Ishikawa (cell line): Measurements from ENCODE around the gene NUBP1.

Experiments used
- CEBPB ChIP-seq: IDR thresholded peaks from 2 replicates; pipeline ENCODE4 v1.6.1; 2012
- CREB1 ChIP-seq: IDR thresholded peaks from 2 replicates; pipeline ENCODE4 v1.6.1; 2012; ENCODE audit warnings: low read depth
- EGR1 ChIP-seq: IDR thresholded peaks from 2 replicates; pipeline ENCODE4 v1.6.1; 2012
- EP300 ChIP-seq: IDR thresholded peaks from 2 replicates; pipeline ENCODE4 v1.6.1; 2012; ENCODE audit warnings: borderline replicate concordance
- FOXM1 ChIP-seq: IDR thresholded peaks from 2 replicates; pipeline ENCODE4 v1.6.1; 2012; ENCODE audit warnings: low read depth, borderline replicate concordance
- NFIC ChIP-seq: IDR thresholded peaks from 2 replicates; pipeline ENCODE4 v1.6.1; 2012
- RAD21 ChIP-seq: IDR thresholded peaks from 2 replicates; pipeline ENCODE4 v1.6.1; 2012; ENCODE audit warnings: low read depth
- TAF1 ChIP-seq: IDR thresholded peaks from 2 replicates; pipeline ENCODE4 v1.6.1; 2012; ENCODE audit warnings: low read depth, mild to moderate bottlenecking
- TCF12 ChIP-seq: IDR thresholded peaks from 2 replicates; pipeline ENCODE4 v1.6.1; 2012; ENCODE audit warnings: low read depth
- TEAD4 ChIP-seq: IDR thresholded peaks from 2 replicates; pipeline ENCODE4 v1.6.1; 2012
- YY1 ChIP-seq: IDR thresholded peaks from 2 replicates; pipeline ENCODE4 v1.6.1; 2012; ENCODE audit warnings: low read depth
- ZBTB7A ChIP-seq: IDR thresholded peaks from 2 replicates; pipeline ENCODE4 v1.6.1; 2012; ENCODE audit warnings: low read depth
- TF ChIP-seq, protein P1 (sequence below): IDR thresholded peaks from 2 replicates; pipeline ENCODE4 v1.6.1; 2012; ENCODE audit warnings: low read depth, mild to moderate bottlenecking
- TF ChIP-seq, protein P2 (sequence below): IDR thresholded peaks from 2 replicates; pipeline ENCODE4 v1.6.1; 2012
- TF ChIP-seq, protein P3 (sequence below): IDR thresholded peaks from 2 replicates; pipeline ENCODE4 v1.6.1; 2012

Gene NUBP1

GRCh38 chr16:10743610-10744369 lies at the start of gene NUBP1:
Gene NUBP1, plus strand, starts transcription at chr16:10743842. Its CDS starts 22 bp downstream, at chr16:10743864.
- TF ChIP-seq TAF1 (peak; percentile 68), YY1 (peak; percentile 64; the same call in 1 of the 2 replicates), TCF12 (peak; percentile 56; the same call in 1 of the 2 replicates)
- TF ChIP-seq, protein P1, sequence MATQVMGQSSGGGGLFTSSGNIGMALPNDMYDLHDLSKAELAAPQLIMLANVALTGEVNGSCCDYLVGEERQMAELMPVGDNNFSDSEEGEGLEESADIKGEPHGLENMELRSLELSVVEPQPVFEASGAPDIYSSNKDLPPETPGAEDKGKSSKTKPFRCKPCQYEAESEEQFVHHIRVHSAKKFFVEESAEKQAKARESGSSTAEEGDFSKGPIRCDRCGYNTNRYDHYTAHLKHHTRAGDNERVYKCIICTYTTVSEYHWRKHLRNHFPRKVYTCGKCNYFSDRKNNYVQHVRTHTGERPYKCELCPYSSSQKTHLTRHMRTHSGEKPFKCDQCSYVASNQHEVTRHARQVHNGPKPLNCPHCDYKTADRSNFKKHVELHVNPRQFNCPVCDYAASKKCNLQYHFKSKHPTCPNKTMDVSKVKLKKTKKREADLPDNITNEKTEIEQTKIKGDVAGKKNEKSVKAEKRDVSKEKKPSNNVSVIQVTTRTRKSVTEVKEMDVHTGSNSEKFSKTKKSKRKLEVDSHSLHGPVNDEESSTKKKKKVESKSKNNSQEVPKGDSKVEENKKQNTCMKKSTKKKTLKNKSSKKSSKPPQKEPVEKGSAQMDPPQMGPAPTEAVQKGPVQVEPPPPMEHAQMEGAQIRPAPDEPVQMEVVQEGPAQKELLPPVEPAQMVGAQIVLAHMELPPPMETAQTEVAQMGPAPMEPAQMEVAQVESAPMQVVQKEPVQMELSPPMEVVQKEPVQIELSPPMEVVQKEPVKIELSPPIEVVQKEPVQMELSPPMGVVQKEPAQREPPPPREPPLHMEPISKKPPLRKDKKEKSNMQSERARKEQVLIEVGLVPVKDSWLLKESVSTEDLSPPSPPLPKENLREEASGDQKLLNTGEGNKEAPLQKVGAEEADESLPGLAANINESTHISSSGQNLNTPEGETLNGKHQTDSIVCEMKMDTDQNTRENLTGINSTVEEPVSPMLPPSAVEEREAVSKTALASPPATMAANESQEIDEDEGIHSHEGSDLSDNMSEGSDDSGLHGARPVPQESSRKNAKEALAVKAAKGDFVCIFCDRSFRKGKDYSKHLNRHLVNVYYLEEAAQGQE = no peak
- TF ChIP-seq, protein P2, sequence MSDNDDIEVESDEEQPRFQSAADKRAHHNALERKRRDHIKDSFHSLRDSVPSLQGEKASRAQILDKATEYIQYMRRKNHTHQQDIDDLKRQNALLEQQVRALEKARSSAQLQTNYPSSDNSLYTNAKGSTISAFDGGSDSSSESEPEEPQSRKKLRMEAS = peak; percentile 89

- TF ChIP-seq YY1 (no peak), NFIC (no peak), EGR1 (no peak), CEBPB (no peak), FOXM1 (no peak), TAF1 (no peak), EP300 (no peak), TCF12 (no peak), CREB1 (no peak), RAD21 (no peak), ZBTB7A (no peak), TEAD4 (no peak)
- TF ChIP-seq, protein P3, sequence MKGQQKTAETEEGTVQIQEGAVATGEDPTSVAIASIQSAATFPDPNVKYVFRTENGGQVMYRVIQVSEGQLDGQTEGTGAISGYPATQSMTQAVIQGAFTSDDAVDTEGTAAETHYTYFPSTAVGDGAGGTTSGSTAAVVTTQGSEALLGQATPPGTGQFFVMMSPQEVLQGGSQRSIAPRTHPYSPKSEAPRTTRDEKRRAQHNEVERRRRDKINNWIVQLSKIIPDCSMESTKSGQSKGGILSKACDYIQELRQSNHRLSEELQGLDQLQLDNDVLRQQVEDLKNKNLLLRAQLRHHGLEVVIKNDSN = no peak
- TF ChIP-seq, protein P2 = no peak
- TF ChIP-seq, protein P1 = no peak
Measured at GRCh38 chr16:10693889-10694288, 49.8 kb upstream of the NUBP1 start.

- TF ChIP-seq TEAD4 (no peak), EGR1 (no peak), YY1 (no peak)
- TF ChIP-seq, protein P1 = no peak
Measured at GRCh38 chr16:10694306-10694705, 49.3 kb upstream of the NUBP1 start.

GRCh38 chr16:10694830-10695229 lies 48.8 kb upstream of the NUBP1 start, which contains the start of gene TEKT5:
Gene TEKT5, minus strand, starts transcription at chr16:10694930. Its CDS starts 57 bp downstream, at chr16:10694873.
- TF ChIP-seq TEAD4 = no peak

DNA sequence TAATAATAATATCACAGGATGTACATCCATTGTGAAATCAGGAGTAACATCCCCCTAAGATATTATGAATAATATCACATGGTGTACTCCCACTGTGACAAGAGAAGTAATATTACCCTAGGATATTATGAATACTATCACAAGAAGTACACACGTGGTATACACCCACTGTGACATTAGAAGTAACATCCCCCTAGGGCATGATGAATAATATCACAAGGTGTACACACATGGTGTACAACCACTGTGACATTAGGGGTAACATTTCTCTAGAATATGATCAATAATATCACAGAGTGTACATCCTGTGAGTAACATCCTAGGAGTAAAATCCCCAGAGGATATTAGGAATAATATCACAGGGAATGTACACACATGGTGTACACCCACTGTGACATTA lies 43.9 kb upstream of the NUBP1 start:
- TF ChIP-seq CEBPB (no peak), TAF1 (no peak), CREB1 (no peak), ZBTB7A (no peak), FOXM1 (no peak), EGR1 (no peak)
- TF ChIP-seq, protein P2 = no peak
- TF ChIP-seq, protein P1 = no peak
